GM18502 (cell line): ENCODE measurements around the gene BUD23.
"Not testable (repeated sequence)": the region's sequence is repeated elsewhere in the genome, so short reads cannot be mapped to it uniquely, and the experiment has no call there.

Experiments
- ATAC-seq: cut with Tn5 transposase; IDR thresholded peaks from one replicate; pipeline ENCODE4 v1.9.1; 2021; ENCODE audit warnings: mild to moderate bottlenecking; ENCODE audit not compliant: unreplicated experiment, poor library complexity

Gene BUD23

DNA sequence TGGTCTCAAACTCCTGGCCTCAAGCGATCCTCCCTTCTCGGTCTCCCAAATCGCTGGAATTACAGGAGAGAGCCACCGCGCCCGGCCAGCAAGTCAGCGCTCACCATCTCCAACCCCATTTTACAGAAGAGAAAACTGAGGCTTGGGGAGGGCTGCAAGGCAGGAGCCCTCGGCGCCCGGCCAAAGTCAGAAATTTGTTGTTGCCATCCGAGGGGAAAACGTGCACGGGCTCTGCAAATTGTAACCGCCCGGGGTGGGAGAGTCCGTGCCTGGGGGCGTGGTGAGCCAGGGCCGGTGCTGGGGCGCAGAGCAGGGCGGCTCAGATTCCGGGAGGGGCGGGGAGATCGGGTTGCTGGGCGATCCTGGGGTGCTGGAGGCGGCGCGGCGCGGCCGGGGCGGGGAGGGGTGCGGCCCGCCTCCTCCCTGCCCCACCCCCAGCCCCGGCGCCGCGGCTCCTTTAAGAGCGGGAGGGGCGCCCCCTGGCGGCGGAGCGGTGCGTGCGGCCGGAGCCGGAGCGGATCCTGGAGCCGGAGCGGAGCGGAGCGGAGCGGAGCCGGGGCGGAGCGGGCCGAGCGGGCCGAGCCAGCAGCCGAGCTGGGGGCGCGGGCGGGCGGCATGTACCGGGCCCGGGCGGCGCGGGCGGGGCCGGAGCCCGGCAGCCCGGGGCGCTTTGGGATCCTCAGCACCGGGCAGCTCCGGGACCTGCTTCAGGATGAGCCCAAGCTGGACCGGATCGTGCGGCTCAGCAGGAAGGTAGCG lies 15.9 kb upstream of the BUD23 start, which contains the start of gene VPS37D:
Gene VPS37D (plus strand): TSS at position 488 of the 759 bp plus-strand sequence. CDS start 128 bp downstream, at position 616.
- peak; percentile 97 for ATAC-seq

DNA sequence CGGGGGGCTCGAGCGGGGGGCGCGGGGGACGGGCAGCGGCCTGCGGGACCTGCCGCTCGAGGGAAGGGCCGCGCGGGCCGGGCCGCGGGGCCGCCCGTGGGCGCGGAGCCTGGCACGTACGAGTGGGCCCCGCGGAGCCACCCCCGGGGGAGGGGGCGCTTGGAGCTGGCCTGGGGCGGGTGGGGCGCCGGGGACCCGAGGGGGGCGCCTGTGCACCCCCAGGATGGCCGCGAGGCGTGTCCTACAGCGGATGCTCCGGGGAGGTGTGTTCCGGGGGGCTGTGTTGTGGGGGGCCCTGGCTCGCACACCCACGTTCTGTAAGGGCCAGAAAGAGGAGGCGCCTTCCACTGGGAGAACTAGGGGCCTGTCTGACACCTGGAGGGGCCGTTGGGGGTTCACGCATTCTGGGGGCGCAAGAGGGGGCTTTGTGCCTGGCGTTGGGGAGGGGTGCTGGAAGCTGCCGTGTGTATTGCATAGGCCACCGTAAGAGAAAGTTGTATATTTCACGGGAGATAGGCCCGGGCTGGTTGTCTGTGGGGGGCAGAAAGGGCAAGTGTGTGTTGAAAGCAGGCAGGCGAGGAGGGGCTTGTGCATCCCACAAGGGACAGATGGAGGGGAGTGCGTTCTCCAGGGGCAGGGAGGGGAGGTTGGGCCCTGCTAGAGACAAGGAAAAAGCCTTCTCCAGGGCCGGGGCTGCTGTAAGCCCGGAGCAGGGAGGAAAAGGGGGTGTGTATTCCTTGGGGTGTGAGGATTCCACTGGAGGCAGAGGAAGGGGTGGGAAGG lies 15.1 kb upstream of the BUD23 start:
- ATAC-seq: no peak

DNA sequence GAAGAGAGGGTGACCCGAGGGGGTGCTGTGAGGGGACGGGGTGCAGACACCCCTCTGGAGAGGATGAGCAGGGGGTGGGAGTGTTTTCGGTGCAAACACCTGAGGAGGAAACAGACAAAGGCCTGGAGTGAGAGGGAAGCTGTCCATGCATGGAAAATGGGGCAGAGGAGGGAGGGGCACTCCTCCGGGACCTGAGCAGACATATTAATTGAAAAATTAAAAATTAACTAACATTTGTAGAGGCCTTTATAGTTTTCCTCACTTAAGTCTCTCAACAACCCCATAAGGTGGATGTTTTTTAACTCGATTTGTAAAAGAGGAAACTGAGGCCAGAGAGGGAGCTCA lies 14.5 kb upstream of the BUD23 start:
- no peak for ATAC-seq

DNA sequence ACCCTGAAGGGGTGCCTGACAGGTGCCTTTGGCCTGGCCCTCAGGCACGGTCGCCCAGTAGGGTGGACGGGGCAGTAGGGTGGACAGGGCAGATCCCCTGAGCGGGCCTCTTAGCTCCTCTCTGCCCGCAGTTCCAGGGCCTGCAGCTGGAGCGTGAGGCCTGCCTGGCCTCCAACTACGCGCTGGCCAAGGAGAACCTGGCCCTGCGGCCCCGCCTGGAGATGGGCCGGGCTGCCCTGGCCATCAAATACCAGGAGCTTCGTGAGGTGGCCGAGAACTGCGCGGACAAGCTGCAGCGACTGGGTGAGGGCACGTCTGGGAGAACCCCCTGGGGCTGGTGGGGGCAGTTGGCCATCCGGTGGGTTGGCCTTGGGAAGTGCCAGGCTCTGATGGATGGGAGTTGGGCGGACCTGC lies 14.1 kb upstream of the BUD23 start:
- ATAC-seq: no peak

DNA sequence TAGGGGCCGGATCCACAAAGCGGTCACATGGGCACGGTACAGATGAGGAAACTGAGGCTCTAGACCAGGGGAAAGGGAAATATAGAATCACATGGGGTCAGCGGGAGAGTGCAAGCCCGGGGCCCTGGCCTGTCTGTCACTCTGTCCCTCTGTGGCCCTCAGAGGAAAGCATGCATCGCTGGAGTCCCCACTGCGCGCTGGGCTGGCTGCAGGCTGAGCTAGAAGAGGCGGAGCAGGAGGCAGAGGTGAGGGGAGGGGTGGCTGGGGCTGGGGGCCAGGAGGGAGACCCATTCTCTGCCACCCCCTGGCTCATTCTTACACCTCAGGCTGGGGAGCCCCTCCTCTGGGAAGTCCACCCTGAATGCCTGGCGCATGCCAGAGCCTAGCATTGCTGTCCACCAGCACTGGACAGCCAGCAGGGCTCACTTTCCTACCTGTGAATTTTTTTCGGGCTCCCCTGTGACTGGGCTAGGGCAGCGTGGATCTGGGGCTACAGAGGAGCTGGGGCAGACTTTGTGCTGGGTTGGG lies 13.5 kb upstream of the BUD23 start:
- no peak for ATAC-seq

DNA sequence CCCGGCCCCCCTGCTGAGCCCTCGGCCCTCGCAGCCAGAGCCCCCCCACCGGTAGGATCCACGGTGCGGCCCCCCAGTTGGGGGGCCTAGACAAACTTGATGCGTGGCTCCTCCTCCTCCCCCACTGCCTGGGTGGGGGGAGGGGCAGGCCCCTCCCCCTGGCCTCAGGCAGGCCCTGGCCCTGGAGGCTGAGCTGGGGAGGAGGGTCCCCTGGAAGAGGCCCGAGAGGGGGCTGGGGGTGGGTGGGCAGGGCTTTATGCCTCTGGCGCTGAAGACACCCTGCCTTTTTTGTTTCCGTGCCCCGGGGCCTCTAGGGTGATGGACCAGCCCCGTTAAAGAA lies 12.1 kb upstream of the BUD23 start:
- no peak for ATAC-seq

DNA sequence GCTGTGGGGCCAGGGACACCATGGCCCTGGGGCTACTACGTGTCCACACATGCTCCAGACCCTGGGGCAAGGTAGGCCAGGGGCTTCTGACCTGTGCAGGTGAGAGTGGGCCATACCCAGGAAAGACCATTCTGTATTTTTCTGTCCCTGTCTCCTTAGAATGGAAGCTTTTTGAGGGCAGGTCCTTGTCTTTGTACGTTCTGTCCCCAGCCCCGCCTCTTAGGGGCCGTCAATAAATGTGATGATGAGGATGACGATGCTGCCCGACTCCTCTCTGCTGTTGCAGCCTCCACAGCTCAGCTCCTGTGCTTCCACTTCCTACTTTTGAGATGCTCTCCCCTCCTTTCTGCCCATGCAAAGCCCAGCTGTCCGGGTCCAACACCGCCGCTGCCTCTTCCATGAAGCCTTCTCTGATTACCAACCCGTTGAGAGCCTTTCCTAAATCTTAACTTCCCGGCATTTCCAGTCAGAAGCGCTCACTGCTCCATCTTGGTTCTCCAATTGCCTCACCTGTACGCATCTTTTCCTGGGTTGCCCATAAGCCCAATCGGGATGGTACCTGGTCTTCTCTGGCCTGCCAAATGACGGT lies 11.4 kb upstream of the BUD23 start:
- no peak for ATAC-seq

DNA sequence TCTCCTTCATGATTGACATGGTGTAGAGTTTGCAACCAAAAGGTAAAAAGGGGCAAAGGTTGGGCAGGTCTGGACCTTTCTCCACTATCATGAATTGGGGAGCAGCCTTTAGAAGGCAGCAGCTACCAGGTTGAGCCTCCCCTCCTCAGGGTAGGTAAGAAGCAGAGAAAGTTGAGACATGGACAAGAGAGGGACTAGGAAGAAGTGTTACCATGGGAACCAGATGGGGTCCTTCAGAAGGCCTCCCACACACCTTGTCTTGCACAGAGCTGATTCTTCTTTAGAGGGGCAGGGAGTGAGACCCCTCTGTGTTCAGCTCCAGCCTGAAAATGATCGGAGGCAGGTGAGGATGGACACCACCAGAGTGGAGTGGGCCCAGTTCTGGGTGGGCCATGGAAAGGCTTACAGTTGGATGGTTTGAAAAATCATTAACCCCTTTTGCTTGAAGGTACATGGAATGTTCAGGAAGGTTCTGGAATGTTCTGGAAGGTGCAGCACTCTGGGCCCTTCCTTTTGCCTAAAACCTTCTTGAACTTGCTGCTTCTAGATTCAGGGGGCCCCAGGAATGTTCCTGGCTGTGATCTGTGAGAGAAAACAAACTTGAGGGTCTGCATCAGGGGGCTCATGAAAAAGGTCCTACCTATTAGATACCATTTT lies 8.8 kb upstream of the BUD23 start:
- no peak for ATAC-seq

DNA sequence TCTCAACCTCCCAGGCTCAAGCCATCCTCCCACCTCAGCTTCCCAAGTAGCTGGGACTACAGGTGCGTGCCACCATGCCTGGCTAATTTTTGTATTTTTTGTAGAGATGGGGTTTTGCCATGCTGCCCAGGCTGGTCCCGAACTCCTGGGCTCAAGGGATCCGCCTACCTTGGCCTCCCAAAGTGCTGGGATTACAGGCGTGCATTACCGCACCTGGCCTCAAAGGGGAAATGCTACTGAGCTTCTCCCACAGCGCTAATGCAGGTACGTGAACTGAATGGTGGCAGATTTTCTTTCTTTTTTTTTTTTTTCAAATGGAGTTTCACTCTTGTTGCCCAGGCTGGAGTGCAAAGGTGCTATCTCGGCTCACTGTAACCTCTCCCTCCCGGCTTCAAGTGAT lies 7.3 kb upstream of the BUD23 start:
- not testable (repeated sequence) for ATAC-seq

DNA sequence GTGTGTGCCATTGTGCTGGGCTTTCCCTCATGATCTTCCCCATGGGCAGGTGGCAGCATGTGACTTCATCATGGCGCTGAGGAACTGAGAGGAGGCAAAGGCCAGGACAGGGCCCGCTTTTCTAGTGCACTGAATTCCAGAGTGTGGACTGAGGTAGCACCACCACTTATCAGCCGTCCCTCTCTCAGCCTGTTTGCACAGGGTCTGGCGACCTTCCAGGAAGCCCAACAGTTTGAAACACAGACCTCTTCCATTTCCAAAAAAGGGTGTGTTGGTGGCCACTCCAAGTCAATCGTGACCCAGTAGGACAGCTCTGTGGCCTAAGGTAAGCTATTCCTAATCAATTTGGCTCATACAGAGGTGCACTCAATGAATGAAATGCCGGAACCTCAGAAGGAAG lies 4.5 kb upstream of the BUD23 start:
- no peak for ATAC-seq

DNA sequence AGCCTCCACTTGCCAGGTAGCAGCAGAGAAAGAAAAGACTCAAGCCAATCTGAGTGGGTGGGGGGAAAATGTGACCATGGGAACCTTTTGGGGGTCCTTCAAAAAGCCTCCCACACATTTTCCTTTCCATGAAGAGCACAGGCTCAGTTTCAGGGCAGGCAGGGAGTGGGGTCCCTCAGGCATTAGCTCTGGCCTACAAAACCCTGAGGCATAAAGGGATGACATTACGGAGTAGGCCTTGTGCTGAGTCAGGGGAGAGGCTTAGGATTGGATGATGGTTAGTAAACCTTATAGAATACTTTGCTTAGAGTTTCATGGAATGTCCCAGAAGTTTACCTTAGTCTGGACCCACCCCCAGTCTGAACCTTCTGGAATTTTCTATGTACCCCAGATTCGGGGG lies 3.7 kb upstream of the BUD23 start:
- no peak for ATAC-seq

DNA sequence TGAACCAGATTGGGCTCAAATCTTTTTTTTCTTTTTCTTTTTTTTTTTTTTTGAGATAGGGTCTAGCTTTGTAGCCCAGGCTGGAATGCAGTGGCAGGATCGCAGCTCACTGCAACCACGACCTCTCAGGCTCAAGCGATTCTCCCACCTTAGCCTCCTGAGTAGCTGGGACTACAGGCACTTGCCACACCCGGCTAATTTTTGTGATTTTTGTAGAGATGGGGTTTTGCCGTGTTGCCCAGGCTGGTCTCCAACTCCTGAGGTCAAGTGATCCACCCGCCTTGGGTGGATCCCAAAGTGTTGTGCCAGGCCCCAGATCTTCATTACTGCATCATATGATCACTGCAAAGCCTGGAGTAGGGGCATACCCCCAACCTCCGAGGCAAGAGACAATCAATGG lies 2.9 kb upstream of the BUD23 start:
- ATAC-seq: no peak

DNA sequence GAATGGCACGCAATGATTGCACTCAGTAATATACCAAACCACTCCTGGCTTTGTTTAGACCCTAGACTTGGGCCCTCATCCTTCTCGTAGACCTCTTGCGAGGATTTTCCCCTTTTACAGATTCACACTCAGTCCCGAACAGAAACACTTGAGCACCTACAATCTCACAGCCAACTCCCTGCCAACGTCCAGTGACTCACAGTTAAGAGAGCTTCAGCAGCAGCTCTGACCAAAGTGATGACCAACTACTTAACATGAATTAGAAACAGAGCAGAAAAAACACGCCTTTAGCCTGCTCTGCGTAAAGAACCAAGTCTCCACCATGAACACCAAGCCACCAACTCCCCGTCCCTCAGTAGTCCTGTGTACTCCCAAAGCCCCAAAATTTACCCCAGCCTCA lies 2.4 kb upstream of the BUD23 start:
- no peak for ATAC-seq

DNA sequence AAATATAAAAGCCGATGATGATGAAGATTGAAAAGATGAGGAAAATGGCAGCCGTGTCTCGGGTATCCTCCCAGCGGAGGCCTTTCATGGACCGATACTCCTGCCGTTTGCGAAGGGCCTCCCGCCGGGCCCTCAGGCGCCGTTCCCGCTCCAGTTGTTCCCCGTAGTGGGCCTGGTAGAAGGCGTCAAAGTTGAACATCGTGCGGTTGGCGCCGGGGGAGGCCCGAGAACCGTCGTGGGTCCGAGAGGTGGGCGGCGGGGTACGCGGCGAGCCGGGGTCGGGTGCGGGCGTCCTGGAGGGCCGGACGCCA lies 697 bp upstream of the BUD23 start:
- ATAC-seq: peak; percentile 1

DNA sequence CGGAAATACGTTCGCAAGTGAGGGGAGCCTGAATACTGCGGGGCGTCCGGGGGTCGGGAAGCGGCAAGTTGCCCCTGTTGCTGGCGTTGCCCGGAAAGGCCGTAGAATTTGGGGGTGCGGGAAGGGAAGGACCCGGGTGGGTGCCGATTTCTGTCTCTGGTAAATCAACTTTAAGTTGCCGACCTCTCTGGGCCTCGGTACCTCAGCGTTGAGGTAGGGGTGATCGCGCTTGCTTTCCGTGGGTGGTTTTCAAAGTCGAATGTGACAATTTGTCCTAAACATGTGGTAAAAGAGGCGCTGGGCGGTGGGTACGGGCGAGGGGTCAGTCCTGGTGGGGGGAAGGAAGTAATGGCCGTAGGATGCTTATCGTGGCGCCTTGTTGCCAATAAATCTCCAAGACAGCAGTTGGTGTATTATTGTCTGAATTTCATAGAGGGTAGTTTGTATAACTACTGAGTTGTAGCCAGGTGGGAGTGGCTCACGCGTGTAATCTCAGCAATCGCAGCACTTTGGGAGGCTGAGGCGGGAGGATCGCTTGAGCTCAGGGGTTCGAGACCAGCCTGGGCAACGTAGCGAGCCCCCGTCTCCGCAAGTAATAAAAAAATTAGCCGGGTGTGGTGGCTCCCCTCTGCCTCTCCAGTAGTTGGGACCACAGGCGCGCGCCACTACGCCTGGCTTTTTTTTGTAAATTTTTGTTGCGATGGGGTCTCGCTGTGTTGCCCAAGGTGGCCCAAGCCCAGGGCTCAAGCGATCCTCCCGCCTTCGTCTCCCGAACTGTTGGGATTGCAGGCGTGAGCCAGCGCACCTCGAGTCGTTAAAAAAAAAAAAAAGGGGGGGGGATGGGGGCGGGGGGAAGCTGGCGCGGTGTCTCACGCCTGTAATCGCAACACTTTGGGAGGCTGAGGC lies 644 bp downstream of the BUD23 start:
- ATAC-seq: peak; percentile 10

DNA sequence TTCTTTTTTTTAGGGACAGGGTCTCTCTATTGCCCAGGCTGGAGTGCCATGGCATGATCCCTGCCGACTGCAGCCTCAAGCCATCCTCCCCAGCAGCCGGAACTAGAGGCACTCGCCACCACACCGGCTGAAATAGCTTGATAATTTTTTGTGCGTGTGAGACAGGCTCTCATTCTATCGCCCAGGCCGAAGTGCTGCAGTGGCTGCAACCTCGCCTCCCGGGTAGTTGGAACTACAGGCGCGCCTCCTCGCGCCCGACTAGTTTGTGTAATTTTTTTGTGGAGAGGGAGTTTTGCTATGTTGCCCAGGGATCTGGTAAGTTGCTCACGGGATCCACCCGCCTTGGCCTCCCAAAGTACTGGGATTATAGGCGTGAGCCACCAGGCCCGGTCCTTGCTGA lies 1.9 kb downstream of the BUD23 start:
- no peak for ATAC-seq

DNA sequence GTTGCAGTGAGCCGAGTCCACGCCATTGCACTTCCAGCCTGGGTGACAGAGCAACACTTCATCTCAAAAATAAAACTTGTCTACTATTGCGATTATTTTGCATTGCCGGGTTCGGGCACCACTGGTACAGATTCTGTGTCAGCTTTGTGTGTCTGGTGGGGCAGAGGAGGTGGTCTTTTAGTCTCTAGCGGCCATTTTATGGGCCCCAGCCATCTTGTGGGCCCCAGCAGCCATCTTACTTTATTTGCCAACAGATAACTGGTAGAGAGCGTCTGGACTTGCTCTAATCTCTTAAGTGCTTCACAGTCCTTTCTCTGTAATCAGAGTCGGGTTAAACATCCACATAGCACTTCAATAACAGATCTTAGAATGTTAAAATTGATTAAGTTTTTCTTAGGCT lies 4.9 kb downstream of the BUD23 start:
- ATAC-seq: no peak

DNA sequence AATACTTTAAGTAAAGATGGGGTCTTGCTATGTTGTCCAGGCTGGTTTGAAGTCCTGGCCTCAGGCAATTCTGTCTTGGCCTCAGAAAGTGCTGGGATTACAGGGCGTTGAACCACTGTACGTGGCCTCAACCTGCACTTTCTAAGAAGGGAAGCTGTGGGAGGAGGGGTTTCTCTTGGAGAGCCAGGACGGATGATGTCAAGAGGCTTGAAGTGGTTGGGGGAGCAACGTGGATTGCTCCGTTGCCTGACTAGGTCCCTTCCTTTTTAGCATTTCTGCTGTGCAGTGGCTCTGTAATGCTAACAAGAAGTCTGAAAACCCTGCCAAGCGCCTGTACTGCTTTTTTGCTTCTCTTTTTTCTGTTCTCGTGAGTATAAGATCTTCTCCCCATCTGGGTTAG lies 7.2 kb downstream of the BUD23 start:
- ATAC-seq: no peak

DNA sequence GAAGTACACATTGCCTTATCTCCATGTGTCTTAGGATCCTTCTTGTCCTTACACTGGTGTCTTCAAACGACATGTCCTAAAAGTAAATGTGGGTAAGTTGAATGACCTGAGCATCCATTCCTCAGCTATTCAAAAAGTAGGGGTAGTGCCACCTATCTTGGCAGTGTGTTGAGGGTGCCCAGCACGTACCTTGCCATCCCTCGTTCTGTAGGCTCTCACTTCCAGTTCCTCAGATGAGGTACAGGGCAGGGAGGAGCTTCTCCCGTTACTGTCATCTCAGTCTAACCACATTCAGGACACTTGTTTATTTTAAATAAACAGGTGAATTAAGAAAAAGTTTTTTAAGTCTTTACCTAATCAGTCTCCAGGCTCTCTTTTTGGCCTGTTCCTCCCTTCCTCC lies 13.0 kb downstream of the BUD23 start:
- ATAC-seq: no peak

DNA sequence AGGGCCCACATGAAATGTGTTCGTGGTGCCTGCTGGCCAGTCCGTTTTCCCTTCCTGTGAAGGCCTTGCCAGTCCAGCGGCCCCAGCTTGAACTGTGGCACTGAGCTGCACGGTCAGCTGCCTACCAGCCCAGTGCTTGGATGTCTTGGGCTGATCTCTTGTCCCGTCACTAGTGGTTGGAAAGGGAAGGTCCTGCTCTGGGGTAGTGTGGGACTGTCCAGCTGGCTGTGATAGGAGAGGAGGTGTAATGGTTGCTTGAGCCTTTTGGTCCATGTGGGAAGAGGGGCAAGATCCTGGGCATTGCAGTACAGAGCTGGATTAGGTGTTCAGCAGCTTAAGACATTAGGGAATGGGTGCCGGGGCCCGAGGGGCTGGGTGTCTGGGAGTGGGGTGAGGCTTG lies 15.0 kb downstream of the BUD23 start:
- no peak for ATAC-seq
